Endothelial cell of umbilical vein (primary cell): ENCODE results near the gene DUSP10. TPM values are rescaled to one million over a fixed set of nuclear protein-coding genes. Genes with fewer than 3 reads are reported as not detected.

Experiments
- BruUV-seq: library from RNA; stranded (reverse); fragments of 400-500 nt; replicated peaks from 2 replicates; lab custom pipeline; 2021; lab: Mats Ljungman, UMichigan
- CTCF ChIA-PET: fragments of 300-600, 350-600 bp; sonication (Branson Sonifier 250); formaldehyde crosslinking; loops from one replicate; lab custom pipeline; 2021; ENCODE audit warnings: antibody characterized with exemption, inconsistent platforms; lab: Charles Lee
- POLR2A ChIA-PET: fragments of 300-600, 350-600 bp; sonication (Branson Sonifier 250); formaldehyde crosslinking; loops from one replicate; lab custom pipeline; 2021; ENCODE audit warnings: antibody characterized with exemption, inconsistent platforms; lab: Charles Lee
- DNase-seq: peaks from one replicate; pipeline ENCODE4 v3.0.0-alpha.2; 2011; ENCODE audit warnings: low read depth, low spot score
- FAIRE-seq: peaks from 2 replicates; lab custom pipeline; 2011; peaks lifted over from hg19 to GRCh38; lab: Jason Lieb, UNC
- H2AFZ ChIP-seq: 2 replicates; pipeline ENCODE4 v1.6.0; 2012; ENCODE audit warnings: low read depth, low read length, control low read depth, inconsistent platforms
- H3K27ac ChIP-seq: 2 replicates; pipeline ENCODE4 v1.5.1; 2011; ENCODE audit warnings: low read depth, mild to moderate bottlenecking, control low read depth, low read length, moderate library complexity; ENCODE audit not compliant: insufficient read depth
- H3K27me3 ChIP-seq, 2 experiments: 2 replicates each; pipeline versions ENCODE4 v1.6.0 to v1.6.1; 2011; ENCODE audit warnings: low read length in 2 of 2, mixed read lengths in 1 of 2; ENCODE audit not compliant: control insufficient read depth in 2 of 2, insufficient read depth in 2 of 2
- H3K36me3 ChIP-seq, 2 experiments: 2 replicates in 1 of 2; 3 replicates in 1 of 2; pipeline ENCODE4 v1.5.1; 2011; ENCODE audit warnings: low read length in 2 of 2, mild to moderate bottlenecking in 1 of 2, moderate library complexity in 1 of 2; ENCODE audit not compliant: control insufficient read depth in 2 of 2, insufficient read depth in 2 of 2; ENCODE audit errors: extremely low read depth in 1 of 2
- H3K4me1 ChIP-seq: 3 replicates; pipeline ENCODE4 v1.5.1; 2011; ENCODE audit warnings: mild to moderate bottlenecking, low read length; ENCODE audit not compliant: control insufficient read depth, insufficient read depth; ENCODE audit errors: extremely low read depth
- H3K4me2 ChIP-seq: 2 replicates; pipeline ENCODE4 v1.6.1; 2011; ENCODE audit warnings: low read length, control low read depth, mixed read lengths; ENCODE audit not compliant: insufficient read depth
- H3K4me3 ChIP-seq, 3 experiments: fragments of 200-600 bp in 1 of 3; sonication (generic), shearing (Covaris generic) in 1 of 3; replicated peaks in 1 of 3; 2 replicates each; pipeline ENCODE4 v1.5.1; 2011 to 2016; ENCODE audit warnings: control low read depth in 3 of 3, low read length in 3 of 3, mild to moderate bottlenecking in 2 of 3, inconsistent platforms in 1 of 3, low read depth in 1 of 3, moderate library complexity in 1 of 3; ENCODE audit not compliant: insufficient read depth in 1 of 3
- H3K79me2 ChIP-seq: 2 replicates; pipeline ENCODE4 v1.6.0; 2012; ENCODE audit warnings: low read length, inconsistent platforms; ENCODE audit not compliant: control insufficient read depth, insufficient read depth
- H3K9ac ChIP-seq: replicated peaks from 2 replicates; pipeline ENCODE3; 2011; ENCODE audit warnings: low read length, control low read depth; ENCODE audit not compliant: insufficient read depth; ENCODE audit errors: extremely low read depth
- H3K9me1 ChIP-seq: replicated peaks from 3 replicates; pipeline ENCODE4 v1.6.0; 2011; ENCODE audit warnings: mild to moderate bottlenecking, low read length; ENCODE audit not compliant: control insufficient read depth, insufficient read depth; ENCODE audit errors: extremely low read depth
- H3K9me3 ChIP-seq: replicated peaks from 2 replicates; pipeline ENCODE4 v1.5.1; 2012; ENCODE audit warnings: low read length, inconsistent platforms; ENCODE audit not compliant: control insufficient read depth, insufficient read depth
- H4K20me1 ChIP-seq: replicated peaks from 2 replicates; pipeline ENCODE3; 2011; ENCODE audit warnings: mild to moderate bottlenecking, low read length; ENCODE audit not compliant: control insufficient read depth, insufficient read depth; ENCODE audit errors: extremely low read depth
- EZH2 ChIP-seq: IDR thresholded peaks from 2 replicates; pipeline ENCODE4 v1.6.1; 2012; ENCODE audit warnings: borderline replicate concordance, low read depth, mild to moderate bottlenecking, moderate library complexity, low read length, inconsistent platforms; ENCODE audit not compliant: severe bottlenecking
- FOS ChIP-seq: IDR thresholded peaks from 2 replicates; pipeline ENCODE4 v1.6.1; 2011; ENCODE audit warnings: mild to moderate bottlenecking, low read length, moderate library complexity, borderline replicate concordance; ENCODE audit not compliant: insufficient read depth
- GATA2 ChIP-seq: IDR thresholded peaks from 2 replicates; pipeline ENCODE4 v1.7.0; 2011; ENCODE audit warnings: low read depth, mild to moderate bottlenecking, moderate library complexity, mixed read lengths, low read length; ENCODE audit not compliant: insufficient read length, insufficient read depth
- JUN ChIP-seq: IDR thresholded peaks from 2 replicates; pipeline ENCODE4 v1.6.1; 2011; ENCODE audit warnings: borderline replicate concordance, low read depth; ENCODE audit not compliant: insufficient read length, insufficient read depth
- MYC ChIP-seq: IDR thresholded peaks from one replicate; pipeline ENCODE4 v1.6.1; 2011; ENCODE audit warnings: mild to moderate bottlenecking, low read depth, low read length
- POLR2A ChIP-seq: IDR thresholded peaks from 2 replicates; pipeline ENCODE4 v1.6.1; 2012; ENCODE audit warnings: low read depth, mild to moderate bottlenecking, control low read depth, low read length
- POLR2AphosphoS5 ChIP-seq: IDR thresholded peaks from 2 replicates; pipeline ENCODE4 v1.6.1; 2012; ENCODE audit warnings: low read depth, mild to moderate bottlenecking, control low read depth, low read length, moderate library complexity; ENCODE audit not compliant: insufficient read depth
- dilution Hi-C: fragments of 300-500 bp; cut with MboI; formaldehyde crosslinking; loops from one replicate; pipeline ENCODE4 v1.15.0; 2019; ENCODE audit warnings: low sequenced_read_pairs; ENCODE audit not compliant: extremely low pct_ligation_motif_present
- intact Hi-C: fragments of 100-400 bp; cut with micrococcal nuclease; formaldehyde crosslinking; loops from one replicate; pipeline ENCODE4 v1.10.0; 2022
- polyA plus RNA-seq, 4 experiments: library from polyadenylated mRNA; depleted of rRNA in 3 of 4; stranded (reverse) in 3 of 4; unstranded in 1 of 4; fragments of >200 nt; gene quantifications; 2 replicates each; pipeline versions ENCODE4 v1.2.1 to v1.2.3, GENCODE V29; 2011 to 2012; ENCODE audit warnings: missing spikeins in 1 of 4
- total RNA-seq: library from RNA; stranded (reverse); gene quantifications from 2 replicates; pipeline ENCODE4 v1.2.3, GENCODE V29; 2021
- TF ChIP-seq, protein P1 (sequence below), 2 donors: IDR thresholded peaks; 1 replicate in 1 of 2; 2 replicates in 1 of 2; pipeline ENCODE4 v1.5.1; 2011; ENCODE audit warnings: low read length in 2 of 2, mild to moderate bottlenecking in 2 of 2, moderate library complexity in 2 of 2, control low read depth in 1 of 2, inconsistent platforms in 1 of 2, low read depth in 1 of 2; ENCODE audit not compliant: insufficient read depth in 1 of 2; ENCODE audit errors: extremely low read depth in 1 of 2
- TF ChIP-seq, protein P2 (sequence below): IDR thresholded peaks from 2 replicates; pipeline ENCODE4 v1.6.1; 2011; ENCODE audit not compliant: insufficient read depth, insufficient read length

DUSP10 gene
- total and polyA plus RNA-seq, 2 donors (not counting 3 experiments of a cell fraction or from before 2014, with no cell fraction given), result 1.6 to 1.9 TPM

DNA sequence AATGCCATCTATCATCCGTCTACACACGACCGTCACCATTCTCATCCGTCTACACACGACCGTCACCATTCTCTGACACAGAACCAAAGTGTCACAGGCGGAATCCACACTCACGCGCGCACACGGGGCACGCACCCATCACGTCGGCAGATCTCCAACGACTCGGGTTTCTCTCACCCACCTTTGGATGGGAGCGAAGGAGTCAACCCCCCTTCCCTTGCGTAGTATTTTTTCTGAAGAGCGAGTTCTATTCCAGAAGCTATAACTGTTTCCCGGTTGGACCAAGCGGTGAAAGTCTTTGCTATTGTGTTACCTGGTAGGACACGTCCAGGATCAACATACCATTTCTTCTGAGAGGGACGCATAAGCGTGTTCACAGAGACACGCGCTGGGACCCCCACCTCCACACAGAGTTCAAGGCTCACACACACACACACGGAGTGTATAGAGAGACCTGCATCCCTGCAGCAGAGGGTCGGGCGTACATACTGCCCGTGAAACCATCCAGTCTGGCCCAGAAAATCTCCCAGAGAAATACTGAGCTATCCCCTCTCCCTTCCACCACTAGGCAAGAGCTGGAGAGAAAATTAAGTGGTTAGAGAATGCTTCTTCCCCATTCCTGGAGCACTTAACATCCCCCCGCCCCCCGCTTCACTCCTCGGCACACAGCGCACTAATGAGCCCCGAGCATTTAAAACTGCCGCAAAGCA, 741 bp downstream of the DUSP10 start:
- H3K9me3 ChIP-seq, result no peaks in the 10 kb centered on the region
- peaks cover 7 to 13% of the 10 kb centered on the region in 2 experiments for H3K27me3 ChIP-seq
- no peaks in the 10 kb centered on the region for H3K9me1 ChIP-seq
- peak overlapping the region; percentile 72 for H3K9ac ChIP-seq
- TF ChIP-seq, protein P1, sequence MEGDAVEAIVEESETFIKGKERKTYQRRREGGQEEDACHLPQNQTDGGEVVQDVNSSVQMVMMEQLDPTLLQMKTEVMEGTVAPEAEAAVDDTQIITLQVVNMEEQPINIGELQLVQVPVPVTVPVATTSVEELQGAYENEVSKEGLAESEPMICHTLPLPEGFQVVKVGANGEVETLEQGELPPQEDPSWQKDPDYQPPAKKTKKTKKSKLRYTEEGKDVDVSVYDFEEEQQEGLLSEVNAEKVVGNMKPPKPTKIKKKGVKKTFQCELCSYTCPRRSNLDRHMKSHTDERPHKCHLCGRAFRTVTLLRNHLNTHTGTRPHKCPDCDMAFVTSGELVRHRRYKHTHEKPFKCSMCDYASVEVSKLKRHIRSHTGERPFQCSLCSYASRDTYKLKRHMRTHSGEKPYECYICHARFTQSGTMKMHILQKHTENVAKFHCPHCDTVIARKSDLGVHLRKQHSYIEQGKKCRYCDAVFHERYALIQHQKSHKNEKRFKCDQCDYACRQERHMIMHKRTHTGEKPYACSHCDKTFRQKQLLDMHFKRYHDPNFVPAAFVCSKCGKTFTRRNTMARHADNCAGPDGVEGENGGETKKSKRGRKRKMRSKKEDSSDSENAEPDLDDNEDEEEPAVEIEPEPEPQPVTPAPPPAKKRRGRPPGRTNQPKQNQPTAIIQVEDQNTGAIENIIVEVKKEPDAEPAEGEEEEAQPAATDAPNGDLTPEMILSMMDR (IDR thresholded peaks at IDR 0.05; ENCODE audit: extremely low read depth in 1 of 2, insufficient read depth in 1 of 2, low read depth in 1 of 2, low read length in 2 of 2), result no peak
- no peak for TF ChIP-seq MYC
- TF ChIP-seq, protein P2, sequence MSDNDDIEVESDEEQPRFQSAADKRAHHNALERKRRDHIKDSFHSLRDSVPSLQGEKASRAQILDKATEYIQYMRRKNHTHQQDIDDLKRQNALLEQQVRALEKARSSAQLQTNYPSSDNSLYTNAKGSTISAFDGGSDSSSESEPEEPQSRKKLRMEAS, result no peak
- no peak for TF ChIP-seq POLR2AphosphoS5
- no peak for TF ChIP-seq GATA2
- TF ChIP-seq EZH2, result no peak
- no peak for TF ChIP-seq POLR2A
- no peak for TF ChIP-seq JUN
- TF ChIP-seq FOS, result no peak
- peak overlapping the region; percentile 88 for H2AFZ ChIP-seq
- H3K4me1 ChIP-seq, result peaks cover 13% of the 10 kb centered on the region
- ChIA-PET CTCF (interaction anchor here (0.6 to 3.5 kb wide), 21 partner anchors 9 to 1008 kb away, joined by 3 to 13 read pairs (median 4); no protein-coding TSS in a partner anchor), POLR2A (interaction anchor here (0.6 to 1.3 kb wide), 2 partner anchors 128 to 1008 kb away, joined by 3 to 4 read pairs; no protein-coding TSS in a partner anchor)
- no peaks in the 10 kb centered on the region for H4K20me1 ChIP-seq
- no peaks in the 10 kb centered on the region for H3K36me3 ChIP-seq
- peak overlapping the region; percentile 41 for H3K27ac ChIP-seq
- intact Hi-C loops, result loop anchor here (5.0 to 10.0 kb wide), 6 partner anchors 324 to 849 kb away; no protein-coding TSS in a partner anchor
- H3K4me2 ChIP-seq, result peak overlapping the region; percentile 80
- H3K4me3 ChIP-seq, result peak overlapping the region; percentile 39 to 84 (median 64)
- H3K79me2 ChIP-seq, result no peaks in the 10 kb centered on the region
- DNase-seq, result peak; percentile 43
- dilution Hi-C loops, result no loop called here
- BruUV-seq, result no TSS peak
- FAIRE-seq, result peak; percentile 76
